CD4-positive, alpha-beta T cell treated with Interleukin-17A for 1 hour (primary cell): ENCODE measurements around the gene CTDSPL.

Experiments
- DNase-seq: peaks from one replicate; pipeline ENCODE4 v3.0.0-alpha.2; 2020

Gene CTDSPL

DNA sequence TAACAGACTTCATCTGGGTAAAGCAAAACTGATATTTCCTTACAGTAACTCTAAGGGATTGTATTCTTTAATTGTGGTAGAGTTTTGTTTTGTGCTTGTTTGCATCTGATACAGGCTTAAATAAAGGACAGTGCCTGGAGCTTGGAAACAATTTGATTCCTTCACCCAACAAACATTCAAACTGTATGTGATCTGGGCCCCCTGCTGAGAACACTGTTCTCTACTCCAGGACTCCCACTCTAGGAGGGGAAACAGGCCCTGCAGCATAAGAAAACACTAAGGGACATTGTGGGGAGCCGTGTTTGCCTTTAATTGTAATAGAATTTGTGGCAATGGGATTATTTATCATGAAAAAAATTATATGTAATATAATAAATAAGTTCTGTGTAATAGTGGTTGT, 56.9 kb downstream of the CTDSPL start:
- no peak for DNase-seq

DNA sequence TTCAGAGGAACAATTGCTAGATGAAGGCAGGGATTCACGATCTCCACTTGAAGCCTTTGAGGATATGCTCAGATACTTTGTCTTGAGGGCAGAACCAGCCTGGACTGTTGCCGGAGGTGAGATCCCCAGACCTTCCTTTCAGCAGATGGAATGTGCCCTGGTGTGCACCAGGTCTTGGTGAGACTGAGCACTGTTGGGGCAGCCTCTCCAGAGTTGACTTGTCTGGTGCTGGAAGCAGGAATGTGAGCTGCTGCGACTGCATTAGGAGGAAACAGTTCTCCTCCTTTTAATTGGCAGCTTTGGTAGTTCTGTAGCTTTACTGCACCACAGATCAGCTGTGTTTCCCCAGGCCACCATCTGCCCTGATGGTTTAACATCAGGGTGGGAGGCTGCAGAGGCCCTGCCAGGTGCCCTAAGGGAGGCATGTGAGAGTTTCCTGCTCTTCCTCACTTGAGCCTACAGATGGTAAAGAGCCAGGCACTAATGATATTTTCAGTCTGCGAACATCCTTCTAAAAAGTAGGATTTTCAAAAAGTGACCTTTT, 58.5 kb downstream of the CTDSPL start:
- no peak for DNase-seq

DNA sequence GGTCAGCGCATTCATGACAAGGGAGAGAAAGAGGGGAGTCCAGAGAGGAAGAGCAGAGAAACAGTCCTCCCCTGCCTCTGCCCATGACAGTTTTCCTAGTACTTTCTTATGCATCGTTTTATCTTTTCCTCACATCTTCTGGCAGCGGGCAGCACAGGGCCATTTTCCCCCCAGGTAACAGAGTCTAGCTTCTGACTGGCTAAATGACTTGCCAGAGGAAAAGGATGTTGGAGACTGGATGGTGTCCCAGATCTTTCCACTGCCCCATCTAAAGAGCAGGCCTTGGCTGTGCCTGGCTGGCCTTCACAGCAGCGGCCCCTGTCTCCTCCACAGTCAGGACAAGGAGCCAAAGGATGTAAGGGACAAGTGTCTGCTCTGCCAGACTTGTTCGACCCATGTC, 59.3 kb downstream of the CTDSPL start:
- no peak for DNase-seq

DNA sequence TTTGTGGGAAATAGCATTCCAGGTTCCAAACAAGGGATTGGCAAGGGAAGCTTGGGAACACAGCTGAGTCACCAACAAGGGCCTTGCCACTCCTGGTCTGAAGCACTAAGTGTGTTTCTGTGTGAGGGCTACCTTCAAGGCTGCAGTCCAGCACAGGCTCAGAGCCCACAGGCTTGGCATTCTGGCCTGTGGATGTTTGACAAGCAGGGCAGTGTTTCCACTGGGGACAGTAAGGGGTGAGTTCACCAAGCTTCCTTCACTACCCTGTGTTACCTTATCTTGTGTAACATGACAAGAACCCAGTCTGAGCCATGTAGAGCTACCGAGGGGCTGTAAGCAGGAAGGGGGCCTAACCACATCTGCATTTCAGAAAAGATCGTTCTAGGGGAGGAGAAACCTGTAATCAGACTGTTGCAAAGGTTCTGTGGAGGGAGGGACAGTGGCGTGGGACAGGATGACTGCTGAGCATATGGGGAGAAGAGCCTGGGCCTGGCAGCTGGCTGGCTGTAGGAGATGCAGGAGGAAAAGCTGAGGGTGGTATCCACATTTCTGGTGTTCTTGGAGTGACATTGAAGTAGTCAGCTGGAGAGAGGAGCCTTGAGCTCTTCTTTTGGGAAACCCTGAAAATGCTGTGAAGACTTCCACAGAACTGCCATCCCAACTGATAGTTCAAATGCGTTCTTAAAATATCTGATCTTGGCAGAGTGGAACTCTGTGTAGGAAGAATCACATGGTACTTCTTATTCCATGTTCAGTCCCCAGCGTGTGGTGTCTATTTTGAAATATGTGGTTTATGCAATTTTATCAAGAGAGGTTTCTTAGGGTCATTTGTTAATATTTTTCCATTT, 61.3 kb downstream of the CTDSPL start:
- DNase-seq, result no peak

DNA sequence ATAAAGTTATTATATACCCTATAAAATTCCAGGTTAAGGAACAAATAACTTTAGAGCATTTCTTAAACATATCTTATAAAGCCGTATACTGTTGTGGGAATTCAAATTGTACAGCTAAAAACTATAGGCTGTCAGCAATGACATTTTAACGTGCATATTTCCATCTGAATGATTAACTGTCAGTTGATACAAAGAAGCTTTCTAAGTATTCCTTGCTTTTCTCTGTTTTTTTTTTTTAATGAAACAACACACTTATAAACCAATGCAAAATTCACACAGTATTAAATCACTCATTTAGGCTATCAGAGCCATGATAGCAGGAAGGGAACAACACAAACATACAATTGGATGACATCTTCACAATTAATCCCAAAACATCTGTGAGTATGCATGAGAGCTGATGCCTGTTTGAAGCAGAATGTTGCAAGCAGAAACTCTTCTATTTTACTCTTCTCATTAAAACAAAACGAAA, 61.9 kb downstream of the CTDSPL start:
- DNase-seq, result no peak

DNA sequence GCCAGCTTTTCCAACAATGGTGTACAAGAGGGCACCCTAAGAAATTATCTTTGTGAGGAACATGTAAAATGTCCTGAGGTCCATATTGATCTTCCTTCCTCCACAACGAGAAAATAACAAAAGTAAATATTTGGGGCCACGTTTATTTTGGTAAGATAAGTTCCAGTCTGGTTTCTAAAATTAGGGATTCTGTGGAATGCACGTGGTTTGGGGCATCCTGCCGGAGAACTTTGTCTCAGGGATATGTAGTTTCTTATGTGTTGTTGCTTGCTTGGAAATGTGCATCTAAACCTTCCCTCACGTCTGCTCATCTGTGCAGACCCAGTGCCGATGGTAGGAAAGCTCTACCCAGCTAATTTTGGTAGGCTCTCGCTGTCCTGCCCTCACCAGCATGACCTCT, 62.8 kb downstream of the CTDSPL start:
- DNase-seq, result no peak

DNA sequence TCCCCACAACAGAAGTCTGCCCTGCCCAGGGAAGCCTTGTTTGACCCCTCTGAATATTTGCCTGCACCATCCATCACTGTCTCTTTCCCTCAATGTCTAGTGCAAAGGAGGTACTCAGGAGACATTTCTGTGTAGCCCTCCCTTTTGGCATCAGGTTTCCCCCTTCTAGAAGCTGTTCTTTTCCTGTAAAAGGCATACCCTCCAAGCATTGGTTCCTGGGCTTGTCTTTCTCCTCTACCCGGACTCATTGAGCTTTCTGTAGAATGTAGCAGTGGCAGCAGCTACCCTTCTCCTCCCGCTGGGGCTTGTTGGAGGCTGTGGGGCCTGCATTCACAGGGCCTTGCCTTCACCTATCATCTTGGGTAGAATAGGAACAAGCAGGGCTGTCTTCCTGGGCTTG, 63.5 kb downstream of the CTDSPL start:
- DNase-seq, result no peak

DNA sequence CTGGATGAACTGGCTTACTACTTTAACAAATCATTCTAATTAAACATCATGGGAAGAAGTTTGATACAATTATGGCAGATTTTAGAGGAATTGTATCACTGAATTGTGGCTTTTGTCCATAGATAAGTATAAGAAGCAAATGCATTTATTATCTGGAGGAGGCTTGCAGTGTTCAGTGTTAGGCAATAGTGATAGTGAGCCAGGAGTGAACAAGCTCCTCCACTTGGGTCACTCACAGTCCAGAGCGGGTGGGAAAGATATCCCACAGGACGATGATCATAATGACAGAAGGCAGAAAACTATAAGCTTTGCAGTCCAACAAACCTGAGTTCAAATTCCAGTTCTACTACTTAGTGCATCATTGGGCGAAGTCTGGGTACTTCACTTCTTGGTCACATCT, 64.9 kb downstream of the CTDSPL start:
- DNase-seq, result no peak

DNA sequence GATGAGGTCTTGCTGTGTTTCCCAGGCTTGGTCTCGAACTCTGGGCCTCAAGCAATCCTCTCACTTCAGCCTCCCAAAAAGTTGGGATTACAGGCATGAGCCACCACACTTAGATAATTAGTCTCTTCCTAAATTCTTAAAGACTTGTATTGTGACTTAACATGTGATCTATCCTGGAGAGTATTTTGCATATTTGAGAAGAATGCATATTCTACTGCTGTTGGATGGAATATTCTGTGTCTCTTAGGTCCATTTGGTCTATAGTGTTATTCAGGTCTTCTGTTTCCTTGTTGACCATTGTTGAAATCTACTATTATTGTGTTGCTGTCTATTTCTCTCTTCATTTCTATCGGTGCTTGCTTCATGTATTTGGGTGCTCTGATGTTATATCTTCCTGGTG, 68.8 kb downstream of the CTDSPL start:
- DNase-seq, result no peak

DNA sequence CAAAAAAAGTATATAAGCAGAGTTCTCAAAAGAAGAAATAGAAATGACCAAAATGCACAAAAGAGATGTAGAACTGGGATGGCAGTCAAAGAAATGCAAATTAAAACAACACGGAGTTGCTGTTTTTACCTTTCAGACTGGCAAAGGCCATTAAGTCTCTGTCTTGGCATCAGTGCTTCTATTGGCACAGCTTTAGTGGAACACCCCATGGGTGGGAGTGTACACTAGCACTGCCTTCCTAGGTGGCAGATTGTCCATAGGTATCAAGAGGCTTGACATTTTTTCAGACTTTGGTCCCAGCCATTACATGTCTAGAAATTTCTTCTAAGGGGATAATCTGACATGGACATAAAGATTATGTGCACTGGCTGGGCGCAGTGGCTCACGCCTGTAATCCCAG, 70.8 kb downstream of the CTDSPL start:
- DNase-seq, result no peak

DNA sequence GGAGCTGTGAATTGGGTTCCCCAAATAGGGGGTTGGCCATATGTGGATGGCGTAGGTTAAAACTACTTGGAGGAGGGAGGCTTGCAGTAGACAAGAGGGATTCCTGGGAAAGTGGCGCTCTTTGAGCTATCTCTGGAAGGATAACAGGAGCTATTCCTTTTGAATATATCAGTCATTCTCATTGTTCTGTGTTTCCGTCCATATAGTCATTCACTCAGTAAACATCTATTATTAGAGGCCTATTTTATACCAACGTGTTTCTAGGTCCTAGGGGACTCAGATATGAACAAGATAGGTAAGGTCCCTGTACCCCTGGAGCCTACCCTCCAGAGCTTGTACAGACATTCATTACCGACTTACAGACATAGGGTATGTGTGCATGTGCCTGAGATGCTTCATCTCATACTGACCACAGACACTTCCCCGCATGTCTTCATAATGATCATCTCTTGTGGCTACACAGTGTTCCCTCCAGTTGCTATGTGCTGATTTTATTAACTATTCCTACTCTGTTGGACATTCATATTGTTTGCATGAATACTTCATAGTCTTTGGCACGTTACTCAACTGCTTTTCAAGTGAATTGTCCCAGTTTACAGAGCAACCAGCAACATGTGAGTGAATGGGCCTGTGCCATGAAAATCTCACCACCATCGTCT, 73.1 kb downstream of the CTDSPL start:
- DNase-seq, result no peak

DNA sequence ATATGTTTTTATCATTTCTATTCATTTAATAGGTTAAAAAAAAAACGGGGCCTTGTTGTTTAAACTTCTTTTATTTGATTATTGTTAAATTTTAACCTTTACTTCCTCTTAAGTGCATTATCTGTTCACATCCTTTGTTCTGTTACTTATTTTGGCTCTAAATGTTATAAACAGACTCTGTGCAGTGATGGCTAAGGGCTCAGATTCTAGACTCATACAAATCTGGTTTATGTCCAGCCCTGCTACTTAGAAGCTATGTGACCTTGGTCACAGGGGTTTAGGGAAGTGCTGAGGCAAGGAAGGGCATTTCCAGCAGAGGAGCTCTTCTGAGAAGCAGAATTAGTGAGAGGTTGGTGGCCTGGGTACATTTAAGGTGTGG, 73.6 kb downstream of the CTDSPL start:
- no peak for DNase-seq

DNA sequence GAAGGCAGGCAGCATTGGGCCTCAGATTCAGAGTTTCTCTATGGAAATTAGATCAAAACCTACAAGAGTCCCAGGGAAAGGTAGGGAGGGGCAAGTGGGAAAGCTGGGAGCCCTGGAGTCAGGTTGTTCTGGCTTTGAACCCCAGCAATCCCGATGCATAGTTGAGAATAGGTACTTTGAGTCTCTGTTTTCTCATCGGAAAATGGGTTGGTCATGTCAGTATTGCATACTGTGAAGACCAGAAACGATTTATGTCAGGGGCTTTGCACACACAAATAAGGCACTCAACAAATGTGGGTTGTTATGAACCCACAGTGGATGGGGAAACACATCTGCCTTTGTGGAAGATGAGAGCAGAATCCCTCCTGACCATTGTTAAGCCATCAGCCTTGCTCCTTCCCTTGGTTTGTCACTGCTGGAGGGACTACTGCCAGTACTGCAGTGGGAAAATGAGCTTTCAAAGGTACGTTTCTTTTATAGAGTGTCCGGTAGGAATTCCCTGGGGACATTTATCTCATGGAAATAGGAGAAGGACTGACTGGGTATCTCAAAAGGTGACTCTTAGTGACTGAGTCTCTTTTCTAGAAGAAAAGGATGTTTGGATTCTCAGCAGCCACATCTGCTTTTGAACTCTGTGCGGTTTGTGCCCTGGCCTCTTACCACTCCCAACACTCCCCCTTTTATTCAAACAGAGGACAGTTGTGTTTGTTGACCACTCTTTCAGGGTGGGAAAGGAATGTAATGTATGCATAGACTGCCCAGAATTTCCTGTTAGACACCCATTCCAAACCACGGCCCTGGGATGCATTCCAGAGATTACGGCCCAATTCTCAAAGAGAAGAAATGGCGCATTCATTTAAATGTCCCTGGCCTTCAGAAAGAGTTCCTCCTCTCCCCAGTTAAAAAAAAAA, 74.3 kb downstream of the CTDSPL start:
- DNase-seq, result no peak

DNA sequence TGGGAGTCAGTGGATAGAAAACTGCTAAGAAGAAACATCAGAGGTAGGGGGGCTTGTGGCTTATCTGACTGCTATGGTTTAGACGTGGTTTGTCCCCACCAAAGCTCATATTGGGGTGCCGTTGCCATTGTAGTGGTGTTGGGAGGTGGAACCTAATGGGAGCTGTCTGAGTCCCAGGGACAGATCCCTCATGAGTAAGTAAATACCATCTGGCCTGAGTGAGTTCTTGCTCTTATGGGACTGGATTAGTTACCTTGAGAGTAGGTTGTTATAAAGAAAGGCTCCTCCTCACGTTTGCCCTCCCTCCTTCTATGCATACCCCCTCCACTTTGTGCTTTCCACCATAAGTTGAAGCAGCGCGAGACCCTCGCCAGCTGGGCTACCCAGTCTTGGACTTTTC, 75.5 kb downstream of the CTDSPL start:
- DNase-seq, result no peak

DNA sequence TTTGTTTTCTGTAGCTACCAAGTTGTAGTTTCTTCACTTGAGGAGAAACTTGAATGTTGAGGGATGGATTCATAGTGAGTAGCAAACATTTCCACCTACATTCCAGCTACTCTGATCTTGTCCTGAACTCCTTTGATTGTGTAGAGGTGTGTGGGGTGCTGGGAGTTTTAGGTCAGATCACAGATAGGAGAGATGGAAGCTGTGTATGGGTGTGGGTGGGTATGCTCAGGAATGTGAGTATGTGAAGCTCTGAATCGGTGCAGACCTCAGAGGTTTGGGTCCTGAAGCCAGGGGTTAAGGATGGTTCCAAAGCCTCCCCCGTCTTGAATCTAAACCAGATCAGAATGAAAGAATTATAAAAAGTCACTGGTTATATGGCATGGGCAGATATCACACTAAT, 76.3 kb downstream of the CTDSPL start:
- DNase-seq, result no peak

DNA sequence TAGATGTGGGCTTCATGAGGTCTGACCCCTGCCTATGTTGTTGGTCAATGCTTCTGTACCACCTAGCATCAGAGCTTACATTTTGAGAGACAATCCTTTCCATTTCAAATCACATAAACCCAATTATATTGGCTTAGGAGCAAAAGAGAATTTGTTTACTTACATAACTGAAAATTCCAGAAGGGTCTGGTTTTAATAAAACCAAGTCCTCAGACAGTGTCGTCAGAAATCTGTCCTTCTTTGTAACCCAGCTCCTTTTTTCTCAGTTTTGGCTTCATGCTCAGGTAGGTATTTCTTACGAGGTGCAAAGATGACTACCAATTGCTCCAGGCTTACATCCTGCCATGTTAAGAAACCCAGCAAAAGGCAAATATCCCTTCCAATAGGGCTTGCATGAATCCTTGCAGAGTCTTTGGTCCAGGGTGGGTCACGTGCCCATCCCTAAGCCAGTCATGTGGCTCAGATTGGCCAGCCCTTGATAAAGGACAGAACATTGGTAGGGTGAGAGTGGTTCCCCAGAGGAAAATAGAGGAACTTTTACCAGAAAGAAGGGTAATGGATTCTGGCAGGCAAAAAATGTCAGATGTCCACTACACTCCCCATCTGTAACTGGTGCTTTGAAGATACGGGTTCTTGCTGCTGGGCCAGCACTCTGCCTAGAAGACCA, 78.7 kb downstream of the CTDSPL start:
- DNase-seq, result no peak

DNA sequence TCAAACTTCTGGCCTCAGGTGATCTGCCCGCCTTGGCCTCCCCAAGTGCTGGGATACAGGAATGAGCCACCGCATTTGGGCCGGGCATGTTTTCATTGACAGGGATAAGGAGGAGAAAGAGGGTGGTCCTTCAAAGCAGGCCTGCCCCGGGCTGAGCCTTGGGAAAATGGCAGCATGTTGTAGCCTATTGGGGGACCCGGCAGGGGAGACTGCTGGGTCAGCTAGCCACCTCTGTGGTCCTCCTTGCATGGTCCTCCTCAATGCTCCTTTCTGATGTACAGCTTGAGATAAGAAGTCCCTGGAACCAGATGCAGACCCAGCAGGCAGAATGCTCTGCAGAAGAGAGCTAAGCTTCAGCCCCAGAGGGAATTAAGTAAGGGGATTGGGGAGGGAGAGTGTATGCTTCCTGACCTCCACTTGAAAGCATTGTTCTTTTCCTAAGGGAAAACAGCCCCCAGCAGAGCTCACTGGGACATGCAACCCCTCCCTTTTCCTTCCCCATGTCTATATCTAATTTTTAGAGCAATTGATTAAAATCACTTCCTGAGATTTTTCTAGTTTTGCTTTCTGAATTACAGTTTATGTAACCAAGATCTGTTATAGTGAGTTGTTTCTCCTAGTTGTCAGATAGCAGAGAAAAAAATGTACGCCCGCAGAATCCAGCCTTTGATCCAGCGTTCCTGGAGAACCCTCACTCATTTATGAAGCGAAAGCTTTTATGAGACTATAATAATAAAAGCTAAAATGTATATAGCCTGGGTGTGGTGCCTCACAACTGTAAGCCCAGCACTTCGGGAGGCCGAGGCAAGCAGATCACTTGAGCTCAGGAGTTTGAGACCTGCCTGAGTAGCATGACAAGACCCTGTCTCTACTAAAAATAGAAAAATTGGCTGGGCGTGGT, 80.2 kb downstream of the CTDSPL start:
- no peak for DNase-seq

DNA sequence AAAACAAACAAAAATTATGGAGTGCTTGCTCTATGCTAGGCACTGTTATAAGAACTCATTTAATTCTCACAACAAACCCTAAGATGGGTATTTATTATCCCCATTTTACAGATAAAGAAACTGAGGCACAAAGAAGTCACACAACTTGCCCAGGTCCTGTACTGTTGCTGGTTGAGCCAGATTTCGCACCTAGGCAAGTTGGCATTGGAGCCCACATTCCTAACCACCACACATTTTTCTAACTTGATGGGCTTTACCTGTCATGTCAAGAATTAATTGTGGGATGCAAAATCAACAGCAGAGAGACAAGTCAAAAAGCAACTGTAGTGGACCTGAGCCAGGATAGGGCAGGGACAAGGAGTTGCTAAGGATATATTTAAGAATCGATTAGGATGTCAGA, 81.0 kb downstream of the CTDSPL start:
- no peak for DNase-seq

DNA sequence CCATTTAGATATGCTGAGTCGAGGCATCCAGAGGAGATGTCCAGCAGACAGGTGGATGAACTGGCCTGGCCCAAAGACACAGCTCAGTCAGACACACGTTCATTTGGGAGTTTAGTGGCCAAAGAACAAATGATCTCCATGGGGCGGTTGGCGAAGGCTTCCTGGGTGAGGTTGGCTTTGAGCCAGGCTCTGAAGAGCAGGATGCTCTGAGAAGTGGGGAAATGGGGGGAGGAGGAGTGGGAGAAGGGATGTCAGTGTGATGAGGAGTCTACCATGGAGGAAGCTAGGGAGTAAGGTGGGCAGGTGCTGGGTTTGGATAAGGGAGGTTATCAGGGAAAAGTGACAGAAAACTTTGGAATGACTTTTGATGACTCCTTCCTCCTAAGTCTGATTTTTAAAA, 81.4 kb downstream of the CTDSPL start:
- DNase-seq, result no peak

DNA sequence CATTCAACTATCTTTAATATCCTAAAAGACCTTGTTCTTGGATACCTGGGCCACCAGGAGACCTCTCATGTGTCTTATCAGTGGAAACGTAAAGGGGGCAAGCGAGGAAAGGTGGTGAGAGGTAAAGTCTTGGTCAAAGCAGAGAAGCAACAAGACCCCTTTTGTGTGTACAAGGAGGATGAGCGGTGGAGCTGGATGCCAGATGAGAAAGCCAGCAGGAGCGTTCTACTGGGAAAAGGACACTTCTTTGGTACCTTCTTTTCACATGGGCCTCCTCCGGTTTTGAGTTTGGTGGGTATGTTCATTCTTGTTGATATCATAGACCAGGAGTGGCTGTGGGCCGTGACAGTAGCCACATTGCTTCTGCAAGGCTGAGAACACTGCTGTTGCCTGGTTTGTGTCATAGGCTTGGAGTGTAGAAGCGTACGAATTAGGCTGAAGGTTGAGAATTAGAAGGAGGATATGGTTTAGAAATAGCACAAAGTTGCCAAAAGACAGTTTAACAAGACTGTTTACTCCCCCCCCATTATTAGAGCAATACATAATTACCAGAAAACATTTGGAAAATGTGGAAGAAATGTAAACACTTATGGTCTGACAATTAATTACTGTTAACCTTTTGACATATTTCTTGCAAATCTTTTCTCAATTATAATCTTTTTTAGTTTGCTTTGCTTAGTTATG, 82.1 kb downstream of the CTDSPL start:
- no peak for DNase-seq

DNA sequence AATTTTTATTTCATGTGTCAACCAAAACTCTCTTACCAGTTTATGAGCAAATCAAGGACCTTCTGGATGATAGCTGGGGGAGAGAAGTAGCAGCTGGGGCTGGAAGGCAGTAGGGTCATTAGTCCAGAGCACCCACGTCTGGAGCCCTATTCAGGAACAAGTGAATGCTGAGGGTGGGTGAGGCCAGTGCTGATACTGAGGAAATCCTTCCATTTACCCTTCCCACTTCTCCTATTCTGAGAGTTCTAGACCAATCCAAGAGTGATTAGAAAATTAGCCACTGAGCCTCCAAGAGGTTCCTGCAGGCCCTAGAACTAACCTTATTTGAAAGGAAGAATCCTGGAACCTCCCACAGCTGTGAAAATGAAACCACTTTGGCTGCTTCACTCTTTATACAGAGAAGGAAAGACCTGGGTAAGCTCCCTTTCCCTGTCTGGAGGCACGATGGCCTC, 82.7 kb downstream of the CTDSPL start:
- no peak for DNase-seq
